ENCODE data around the gene PFKFB2. TPM values are rescaled to one million over a fixed set of nuclear protein-coding genes. Genes with fewer than 3 reads are reported as not detected.

The PFKFB2 gene
- total and polyA plus RNA-seq, 2 of the 8 experiments (the other 6 are each of a cell fraction or from before 2014, with no cell fraction given): 6.7 to 19.1 TPM

- FAIRE-seq: no peak
- POLR2A ChIA-PET (ENCODE audit: partially characterized antibody): no interaction called here
Observed at GRCh38 chr1:207115269-207115668, 62.2 kb downstream of the PFKFB2 start.

More at GRCh38 chr1:207115269-207115668, 62.2 kb downstream of the PFKFB2 start:
- Histone ChIP-seq H3K4ac (replicated peaks; ENCODE audit: insufficient read length, low read depth, low read length) (no peak overlapping the region), H3K14ac (ENCODE audit: insufficient read length) (no peak overlapping the region), H3K27me3 (replicated peaks in 1 of 4; ENCODE audit: control insufficient read depth in 3 of 4, extremely low read depth in 1 of 4, insufficient read depth in 3 of 4, low read length in 3 of 4) (no peaks in the 10 kb centered on the region), H2BK120ac (replicated peaks; ENCODE audit: low read depth, low read length) (no peak overlapping the region), H2BK20ac (ENCODE audit: low read length) (no peak overlapping the region), H3K18ac (ENCODE audit: extremely low read depth, low read length) (no peak overlapping the region), H4K5ac (ENCODE audit: insufficient read length, low read depth, low read length) (no peak overlapping the region), H3K4me1 (replicated peaks in 1 of 4; ENCODE audit: control insufficient read depth in 3 of 4, insufficient read depth in 4 of 4, low read length in 3 of 4) (no peaks in the 10 kb centered on the region), H4K8ac (ENCODE audit: extremely low read depth, insufficient read depth, low read length) (no peak overlapping the region), H4K20me1 (replicated peaks in 1 of 2; ENCODE audit: control insufficient read depth in 1 of 2, insufficient read depth in 2 of 2, low read length in 2 of 2) (no peaks in the 10 kb centered on the region), H2BK5ac (ENCODE audit: low read depth, low read length) (no peak overlapping the region), H3K79me1 (ENCODE audit: low read depth, low read length) (no peaks in the 10 kb centered on the region), H2BK12ac (ENCODE audit: low read depth, low read length) (no peak overlapping the region), H3K4me3 (ENCODE audit: extremely low read depth in 1 of 4, insufficient read depth in 2 of 4, low read depth in 3 of 4, low read length in 4 of 4) (no peak overlapping the region), H3K36me3 (ENCODE audit: control insufficient read depth in 2 of 4, insufficient read depth in 4 of 4, low read length in 3 of 4) (no peaks in the 10 kb centered on the region), H3K27ac (ENCODE audit: low read depth, low read length) (no peak overlapping the region), H2BK15ac (ENCODE audit: low read length) (no peak overlapping the region), H3K9me3 (ENCODE audit: insufficient read depth in 2 of 2, low read depth in 1 of 2, low read length in 1 of 2) (no peaks in the 10 kb centered on the region), H3K9ac (replicated peaks in 1 of 4; ENCODE audit: extremely low read depth in 1 of 4, low read depth in 3 of 4, low read length in 3 of 4) (no peak overlapping the region), H3K4me2 (ENCODE audit: insufficient read depth in 1 of 2, low read depth in 2 of 2, low read length in 2 of 2) (no peak overlapping the region), H4K91ac (replicated peaks; ENCODE audit: insufficient read length, low read length) (no peak overlapping the region), H3K23ac (ENCODE audit: insufficient read length) (no peak overlapping the region), H3K23me2 (ENCODE audit: low read depth, low read length) (no peaks in the 10 kb centered on the region), H3K79me2 (ENCODE audit: control insufficient read depth in 1 of 2, insufficient read depth in 2 of 2, low read length in 2 of 2) (no peaks in the 10 kb centered on the region), H2AFZ (ENCODE audit: low read length) (no peak overlapping the region), H2AK5ac (ENCODE audit: low read depth, low read length) (no peak overlapping the region), H3K56ac (replicated peaks; ENCODE audit: insufficient read length, low read depth, low read length) (no peak overlapping the region)
- DNase-seq (ENCODE audit: low read depth in 1 of 2, low spot score in 2 of 2): no peak
- TF ChIP-seq NRF1 (IDR thresholded peaks at IDR 0.05; ENCODE audit: low read depth, low read length) (no peak), CBX8 (IDR thresholded peaks at IDR 0.05; ENCODE audit: borderline replicate concordance, low read depth, low read length) (no peak)
- CTCF ChIA-PET (ENCODE audit: partially characterized antibody): no interaction called here
- WGBS, 2 experiments (ENCODE audit: extremely low coverage in 1 of 2, insufficient coverage in 1 of 2, insufficient read length in 1 of 2, insufficient replicate concordance in 2 of 2, low coverage in 1 of 2, low lambda C conversion rate in 2 of 2, missing lambda C conversion rate in 1 of 2): 92% methylated on average over 5 of the region's 5 CpGs; no CpG with 5 or more reads in 1 of the 2 experiments

Data from H1 (cell line).